CD4-positive, alpha-beta T cell treated with Interleukin-2 at 100 ng/mL for 4 hours (primary cell): ENCODE data around the gene MAML1.
"Not testable (repeated sequence)": the region's sequence is repeated elsewhere in the genome, so short reads cannot be mapped to it uniquely, and the experiment has no call there.

ENCODE experiments used
- DNase-seq: peaks from one replicate; pipeline ENCODE4 v3.0.0-alpha.2; 2020; ENCODE audit warnings: low spot score

MAML1 gene

GRCh38 chr5:179769271-179769670 is 36.6 kb downstream of the MAML1 start:
- no peak for DNase-seq

- no peak for DNase-seq
Observed at GRCh38 chr5:179769796-179770195, 37.2 kb downstream of the MAML1 start.

- DNase-seq = no peak
Observed at GRCh38 chr5:179771311-179771895, 38.8 kb downstream of the MAML1 start.

GRCh38 chr5:179772351-179772750 is 39.7 kb downstream of the MAML1 start:
- DNase-seq = no peak

- DNase-seq = no peak
Observed at GRCh38 chr5:179773686-179774040, 41.0 kb downstream of the MAML1 start.

- no peak for DNase-seq
Observed at GRCh38 chr5:179774442-179774841, 41.8 kb downstream of the MAML1 start.

- no peak for DNase-seq
Observed at GRCh38 chr5:179776411-179776938, 43.9 kb downstream of the MAML1 start.

GRCh38 chr5:179777456-179777855 is 44.8 kb downstream of the MAML1 start:
- no peak for DNase-seq

GRCh38 chr5:179777909-179778308 is 45.3 kb downstream of the MAML1 start:
- DNase-seq = no peak

GRCh38 chr5:179778591-179778990 is 46.0 kb downstream of the MAML1 start:
- no peak for DNase-seq

- DNase-seq = no peak
Observed at GRCh38 chr5:179779826-179780225, 47.2 kb downstream of the MAML1 start.

GRCh38 chr5:179780362-179780761 is 47.7 kb downstream of the MAML1 start:
- DNase-seq = no peak

- no peak for DNase-seq
Observed at GRCh38 chr5:179781846-179782245, 49.2 kb downstream of the MAML1 start.

- no peak for DNase-seq
Observed at GRCh38 chr5:179783128-179783527, 50.5 kb downstream of the MAML1 start.

- DNase-seq = no peak
Observed at GRCh38 chr5:179786861-179787260, 54.2 kb downstream of the MAML1 start.

- no peak for DNase-seq
Observed at GRCh38 chr5:179788193-179788854, 55.7 kb downstream of the MAML1 start.

GRCh38 chr5:179789278-179789677 is 56.7 kb downstream of the MAML1 start:
- DNase-seq = not testable (repeated sequence)

GRCh38 chr5:179791881-179792611 is 59.4 kb downstream of the MAML1 start:
- DNase-seq = no peak

- DNase-seq = no peak
Observed at GRCh38 chr5:179792612-179793467, 60.2 kb downstream of the MAML1 start.

- peak; percentile 59 for DNase-seq
Observed at GRCh38 chr5:179793468-179794139, 61.0 kb downstream of the MAML1 start, which contains the start of gene LTC4S. LTC4S (plus strand) TSS chr5:179793986; CDS start chr5:179794081, 95 bp downstream.

GRCh38 chr5:179794171-179794570 is 61.5 kb downstream of the MAML1 start:
- DNase-seq = no peak

GRCh38 chr5:179794575-179794974 is 62.0 kb downstream of the MAML1 start:
- no peak for DNase-seq
